Brain microvascular endothelial cell (primary cell): Measurements from ENCODE around the gene HEXD.

Experiments
- DNase-seq: peaks from one replicate; pipeline ENCODE4 v3.0.0-alpha.2; 2020
- H3K27ac ChIP-seq: fragments of 250-450 bp; sonication (Bioruptor Pico); 2 replicates; pipeline ENCODE4 v1.5.1; 2020; ENCODE audit warnings: mild to moderate bottlenecking, moderate library complexity
- H3K27me3 ChIP-seq: fragments of 250-450 bp; sonication (Bioruptor Pico); replicated peaks from 2 replicates; pipeline ENCODE4 v1.5.1; 2020; ENCODE audit warnings: mild to moderate bottlenecking
- H3K36me3 ChIP-seq: fragments of 250-450 bp; sonication (Bioruptor Pico); replicated peaks from 2 replicates; pipeline ENCODE4 v1.5.1; 2020; ENCODE audit warnings: mild to moderate bottlenecking
- H3K4me3 ChIP-seq: 2 replicates; pipeline ENCODE4 v1.5.1; 2011; ENCODE audit warnings: low read depth, mild to moderate bottlenecking, control low read depth, low read length, moderate library complexity
- CTCF ChIP-seq: IDR thresholded peaks from 2 replicates; pipeline ENCODE4 v1.5.1; 2011; ENCODE audit warnings: low read depth, mild to moderate bottlenecking, moderate library complexity, low read length, control low read depth, inconsistent platforms; ENCODE audit errors: missing control alignments
- in situ Hi-C: cut with HindIII; loops from 2 replicates; pipeline ENCODE4 v1.10.0; 2017; ENCODE audit warnings: low sequenced_read_pairs, low pct_ligation_motif_present

The HEXD gene

GRCh38 chr17:82475458-82475857 is 57.3 kb downstream of the HEXD start:
- peaks cover 20% of the 10 kb centered on the region for H3K36me3 ChIP-seq
- in situ Hi-C loops = no loop called here

GRCh38 chr17:82477934-82478333 is 59.8 kb downstream of the HEXD start:
- in situ Hi-C loops = no loop called here
- no peak for DNase-seq
- no peak for TF ChIP-seq CTCF
- H3K27ac ChIP-seq = no peak overlapping the region
- peaks cover 24% of the 10 kb centered on the region for H3K36me3 ChIP-seq
- H3K27me3 ChIP-seq = no peaks in the 10 kb centered on the region
- H3K4me3 ChIP-seq = no peak overlapping the region

More at GRCh38 chr17:82475458-82475857, 57.3 kb downstream of the HEXD start:
- peak; percentile 20 for DNase-seq
- TF ChIP-seq CTCF = no peak
- Histone ChIP-seq H3K27ac (no peak overlapping the region), H3K27me3 (no peaks in the 10 kb centered on the region), H3K4me3 (no peak overlapping the region)

- DNase-seq = no peak
- in situ Hi-C loops = no loop called here
- no peak overlapping the region for H3K27ac ChIP-seq
- TF ChIP-seq CTCF = no peak
- H3K36me3 ChIP-seq = peaks cover 37% of the 10 kb centered on the region
- no peak overlapping the region for H3K4me3 ChIP-seq
- H3K27me3 ChIP-seq = no peaks in the 10 kb centered on the region
Observed at GRCh38 chr17:82479602-82480001, 61.5 kb downstream of the HEXD start.

- no peak for DNase-seq
- peaks cover 39% of the 10 kb centered on the region for H3K36me3 ChIP-seq
- H3K4me3 ChIP-seq = no peak overlapping the region
- H3K27ac ChIP-seq = no peak overlapping the region
- TF ChIP-seq CTCF = no peak
- H3K27me3 ChIP-seq = no peaks in the 10 kb centered on the region
- in situ Hi-C loops = no loop called here
Observed at GRCh38 chr17:82480318-82480717, 62.2 kb downstream of the HEXD start.

GRCh38 chr17:82483204-82483660 is 65.1 kb downstream of the HEXD start:
- in situ Hi-C loops = no loop called here
- peaks cover 56% of the 10 kb centered on the region for H3K36me3 ChIP-seq
- no peaks in the 10 kb centered on the region for H3K27me3 ChIP-seq
- no peak overlapping the region for H3K27ac ChIP-seq
- H3K4me3 ChIP-seq = no peak overlapping the region
- TF ChIP-seq CTCF = no peak
- DNase-seq = no peak

GRCh38 chr17:82483836-82484235 is 65.7 kb downstream of the HEXD start:
- peaks cover 55% of the 10 kb centered on the region for H3K36me3 ChIP-seq
- in situ Hi-C loops = no loop called here
- no peak for DNase-seq
- no peaks in the 10 kb centered on the region for H3K27me3 ChIP-seq
- no peak overlapping the region for H3K27ac ChIP-seq
- no peak overlapping the region for H3K4me3 ChIP-seq
- TF ChIP-seq CTCF = no peak
